GM18867 (cell line): ENCODE measurements around the gene CSRNP3.

Experiments used
- ATAC-seq: cut with Tn5 transposase; IDR thresholded peaks from one replicate; pipeline ENCODE4 v1.9.1; 2021; ENCODE audit warnings: mild to moderate bottlenecking, moderate library complexity; ENCODE audit not compliant: unreplicated experiment

CSRNP3 gene

GRCh38 chr2:165536851-165537499, 67.5 kb downstream of the CSRNP3 start:
- ATAC-seq: no peak

- no peak for ATAC-seq
These were observed 70.5 kb downstream of the CSRNP3 start for GRCh38 chr2:165539985-165540384.

GRCh38 chr2:165544897-165545296, 75.4 kb downstream of the CSRNP3 start:
- peak; percentile 99 for ATAC-seq

- no peak for ATAC-seq
These were observed 78.4 kb downstream of the CSRNP3 start for GRCh38 chr2:165547900-165548299.

GRCh38 chr2:165549619-165550018, 80.1 kb downstream of the CSRNP3 start:
- no peak for ATAC-seq

GRCh38 chr2:165558832-165559231, 89.3 kb downstream of the CSRNP3 start:
- no peak for ATAC-seq

- ATAC-seq: no peak
These were observed 91.0 kb downstream of the CSRNP3 start for GRCh38 chr2:165560377-165560988.

- ATAC-seq: no peak
These were observed 92.0 kb downstream of the CSRNP3 start for GRCh38 chr2:165561516-165561915.

- ATAC-seq: no peak
These were observed 92.7 kb downstream of the CSRNP3 start for GRCh38 chr2:165562233-165562632.

- no peak for ATAC-seq
These were observed 94.1 kb downstream of the CSRNP3 start for GRCh38 chr2:165563468-165564225.

- no peak for ATAC-seq
These were observed 96.5 kb downstream of the CSRNP3 start for GRCh38 chr2:165566008-165566407.

GRCh38 chr2:165567273-165567672, 97.8 kb downstream of the CSRNP3 start:
- no peak for ATAC-seq

- ATAC-seq: no peak
These were observed 98.9 kb downstream of the CSRNP3 start for GRCh38 chr2:165568361-165568760.

- ATAC-seq: no peak
These were observed 102.0 kb downstream of the CSRNP3 start for GRCh38 chr2:165571477-165571876.

GRCh38 chr2:165572151-165572550, 102.7 kb downstream of the CSRNP3 start:
- no peak for ATAC-seq

GRCh38 chr2:165573534-165574461, 104.3 kb downstream of the CSRNP3 start:
- no peak for ATAC-seq

- no peak for ATAC-seq
These were observed 105.6 kb downstream of the CSRNP3 start for GRCh38 chr2:165575044-165575615.

GRCh38 chr2:165576409-165577154, 107.1 kb downstream of the CSRNP3 start:
- no peak for ATAC-seq

- ATAC-seq: no peak
These were observed 112.9 kb downstream of the CSRNP3 start for GRCh38 chr2:165582409-165582808.
